ENCODE measurements around the gene OR7A17. TPM values are rescaled to one million over a fixed set of nuclear protein-coding genes. Genes with fewer than 3 reads are reported as not detected.

OR7A17 gene
- total RNA-seq, 1 experiment from 2014 or later, result not detected

DNA sequence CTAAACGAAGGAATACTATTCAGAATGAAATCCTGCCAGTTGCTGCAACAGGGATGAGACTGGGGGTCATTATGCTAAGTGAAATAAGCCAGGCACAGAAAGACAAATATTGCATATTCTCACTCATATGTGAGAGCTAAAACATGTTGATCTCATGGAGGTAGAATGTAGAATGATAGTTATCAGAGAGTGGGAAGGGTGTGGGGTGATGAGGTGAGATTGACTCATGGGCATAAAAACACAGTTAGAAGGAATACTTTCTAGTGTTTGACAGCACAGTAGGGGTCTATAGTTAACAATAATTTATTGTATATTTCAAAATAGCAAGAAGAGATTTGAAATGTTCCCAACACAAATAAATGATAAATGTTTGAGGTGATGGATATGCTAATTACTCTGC lies 47.6 kb upstream of the OR7A17 start (continued):
- TF ChIP-seq SMAD4 (CRISPR knock-in tag; IDR thresholded peaks at IDR 0.05) (no peak), IRF2 (CRISPR knock-in tag; IDR thresholded peaks at IDR 0.05; ENCODE audit: borderline replicate concordance, low read depth) (no peak)

- H3K36me3 Mint-ChIP-seq, result no peaks in the 10 kb centered on the region
- no peak overlapping the region for H3K4me3 Mint-ChIP-seq
- TF ChIP-seq ZSCAN18 (CRISPR knock-in tag; IDR thresholded peaks at IDR 0.05) (no peak), TEAD4 (CRISPR knock-in tag; IDR thresholded peaks at IDR 0.05) (no peak), IRF1 (CRISPR knock-in tag; IDR thresholded peaks at IDR 0.05) (no peak), EMX1 (CRISPR knock-in tag; IDR thresholded peaks at IDR 0.05) (no peak), ZNF138 (CRISPR knock-in tag; conservative IDR thresholded peaks at IDR 0.05) (no peak), PRRX2 (CRISPR knock-in tag; IDR thresholded peaks at IDR 0.05) (no peak), ZBTB21 (CRISPR knock-in tag; IDR thresholded peaks at IDR 0.05; ENCODE audit: borderline replicate concordance) (no peak), RORB (CRISPR knock-in tag; IDR thresholded peaks at IDR 0.05) (no peak), ATF3 (CRISPR knock-in tag; conservative IDR thresholded peaks at IDR 0.05) (no peak), CREM (CRISPR knock-in tag; IDR thresholded peaks at IDR 0.05) (no peak), CDX4 (CRISPR knock-in tag; IDR thresholded peaks at IDR 0.05; ENCODE audit: borderline replicate concordance) (no peak), ZNF423 (CRISPR knock-in tag; IDR thresholded peaks at IDR 0.05) (no peak), KAT7 (CRISPR knock-in tag; IDR thresholded peaks at IDR 0.05; ENCODE audit: borderline replicate concordance) (no peak), STAT6 (CRISPR knock-in tag; conservative IDR thresholded peaks at IDR 0.05; ENCODE audit: low read depth) (no peak)
- TF ChIP-seq, protein P1, sequence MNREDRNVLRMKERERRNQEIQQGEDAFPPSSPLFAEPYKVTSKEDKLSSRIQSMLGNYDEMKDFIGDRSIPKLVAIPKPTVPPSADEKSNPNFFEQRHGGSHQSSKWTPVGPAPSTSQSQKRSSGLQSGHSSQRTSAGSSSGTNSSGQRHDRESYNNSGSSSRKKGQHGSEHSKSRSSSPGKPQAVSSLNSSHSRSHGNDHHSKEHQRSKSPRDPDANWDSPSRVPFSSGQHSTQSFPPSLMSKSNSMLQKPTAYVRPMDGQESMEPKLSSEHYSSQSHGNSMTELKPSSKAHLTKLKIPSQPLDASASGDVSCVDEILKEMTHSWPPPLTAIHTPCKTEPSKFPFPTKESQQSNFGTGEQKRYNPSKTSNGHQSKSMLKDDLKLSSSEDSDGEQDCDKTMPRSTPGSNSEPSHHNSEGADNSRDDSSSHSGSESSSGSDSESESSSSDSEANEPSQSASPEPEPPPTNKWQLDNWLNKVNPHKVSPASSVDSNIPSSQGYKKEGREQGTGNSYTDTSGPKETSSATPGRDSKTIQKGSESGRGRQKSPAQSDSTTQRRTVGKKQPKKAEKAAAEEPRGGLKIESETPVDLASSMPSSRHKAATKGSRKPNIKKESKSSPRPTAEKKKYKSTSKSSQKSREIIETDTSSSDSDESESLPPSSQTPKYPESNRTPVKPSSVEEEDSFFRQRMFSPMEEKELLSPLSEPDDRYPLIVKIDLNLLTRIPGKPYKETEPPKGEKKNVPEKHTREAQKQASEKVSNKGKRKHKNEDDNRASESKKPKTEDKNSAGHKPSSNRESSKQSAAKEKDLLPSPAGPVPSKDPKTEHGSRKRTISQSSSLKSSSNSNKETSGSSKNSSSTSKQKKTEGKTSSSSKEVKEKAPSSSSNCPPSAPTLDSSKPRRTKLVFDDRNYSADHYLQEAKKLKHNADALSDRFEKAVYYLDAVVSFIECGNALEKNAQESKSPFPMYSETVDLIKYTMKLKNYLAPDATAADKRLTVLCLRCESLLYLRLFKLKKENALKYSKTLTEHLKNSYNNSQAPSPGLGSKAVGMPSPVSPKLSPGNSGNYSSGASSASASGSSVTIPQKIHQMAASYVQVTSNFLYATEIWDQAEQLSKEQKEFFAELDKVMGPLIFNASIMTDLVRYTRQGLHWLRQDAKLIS (CRISPR knock-in tag; IDR thresholded peaks at IDR 0.05; ENCODE audit: borderline replicate concordance), result no peak
- TF ChIP-seq, protein P2, sequence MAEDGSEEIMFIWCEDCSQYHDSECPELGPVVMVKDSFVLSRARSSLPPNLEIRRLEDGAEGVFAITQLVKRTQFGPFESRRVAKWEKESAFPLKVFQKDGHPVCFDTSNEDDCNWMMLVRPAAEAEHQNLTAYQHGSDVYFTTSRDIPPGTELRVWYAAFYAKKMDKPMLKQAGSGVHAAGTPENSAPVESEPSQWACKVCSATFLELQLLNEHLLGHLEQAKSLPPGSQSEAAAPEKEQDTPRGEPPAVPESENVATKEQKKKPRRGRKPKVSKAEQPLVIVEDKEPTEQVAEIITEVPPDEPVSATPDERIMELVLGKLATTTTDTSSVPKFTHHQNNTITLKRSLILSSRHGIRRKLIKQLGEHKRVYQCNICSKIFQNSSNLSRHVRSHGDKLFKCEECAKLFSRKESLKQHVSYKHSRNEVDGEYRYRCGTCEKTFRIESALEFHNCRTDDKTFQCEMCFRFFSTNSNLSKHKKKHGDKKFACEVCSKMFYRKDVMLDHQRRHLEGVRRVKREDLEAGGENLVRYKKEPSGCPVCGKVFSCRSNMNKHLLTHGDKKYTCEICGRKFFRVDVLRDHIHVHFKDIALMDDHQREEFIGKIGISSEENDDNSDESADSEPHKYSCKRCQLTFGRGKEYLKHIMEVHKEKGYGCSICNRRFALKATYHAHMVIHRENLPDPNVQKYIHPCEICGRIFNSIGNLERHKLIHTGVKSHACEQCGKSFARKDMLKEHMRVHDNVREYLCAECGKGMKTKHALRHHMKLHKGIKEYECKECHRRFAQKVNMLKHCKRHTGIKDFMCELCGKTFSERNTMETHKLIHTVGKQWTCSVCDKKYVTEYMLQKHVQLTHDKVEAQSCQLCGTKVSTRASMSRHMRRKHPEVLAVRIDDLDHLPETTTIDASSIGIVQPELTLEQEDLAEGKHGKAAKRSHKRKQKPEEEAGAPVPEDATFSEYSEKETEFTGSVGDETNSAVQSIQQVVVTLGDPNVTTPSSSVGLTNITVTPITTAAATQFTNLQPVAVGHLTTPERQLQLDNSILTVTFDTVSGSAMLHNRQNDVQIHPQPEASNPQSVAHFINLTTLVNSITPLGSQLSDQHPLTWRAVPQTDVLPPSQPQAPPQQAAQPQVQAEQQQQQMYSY (CRISPR knock-in tag; IDR thresholded peaks at IDR 0.05), result no peak
- peaks cover 9% of the 10 kb centered on the region for H3K27me3 Mint-ChIP-seq (ENCODE audit: low read depth)
- no peak for DNase-seq (ENCODE audit: low spot score)
- peaks cover 7% of the 10 kb centered on the region; the same call in 1 of the 2 replicates for H3K9me3 Mint-ChIP-seq
- CTCF ChIA-PET, result interaction anchor here (0.9 to 1.3 kb wide), 4 partner anchors 10 to 175 kb away, joined by 3 to 8 read pairs (median 6); no protein-coding TSS in a partner anchor
- no peaks in the 10 kb centered on the region for H3K4me1 Mint-ChIP-seq
- no peak overlapping the region for H3K27ac Mint-ChIP-seq
- peak; percentile 44; the same call in 1 of the 2 replicates for ATAC-seq
- POLR2A ChIA-PET, result no interaction called here
Measured at GRCh38 chr19:14916848-14917247, 30.9 kb upstream of the OR7A17 start.
